Hematopoietic multipotent progenitor cell treated with erythropoietin and hydrocortisone succinate and interleukin-3 and kit ligand, for 6 days (in vitro differentiated cells): ENCODE data around the gene TMEM106C.

Experiments
- DNase-seq: peaks from one replicate; pipeline ENCODE4 v3.0.0-alpha.2; 2015

TMEM106C gene

DNA sequence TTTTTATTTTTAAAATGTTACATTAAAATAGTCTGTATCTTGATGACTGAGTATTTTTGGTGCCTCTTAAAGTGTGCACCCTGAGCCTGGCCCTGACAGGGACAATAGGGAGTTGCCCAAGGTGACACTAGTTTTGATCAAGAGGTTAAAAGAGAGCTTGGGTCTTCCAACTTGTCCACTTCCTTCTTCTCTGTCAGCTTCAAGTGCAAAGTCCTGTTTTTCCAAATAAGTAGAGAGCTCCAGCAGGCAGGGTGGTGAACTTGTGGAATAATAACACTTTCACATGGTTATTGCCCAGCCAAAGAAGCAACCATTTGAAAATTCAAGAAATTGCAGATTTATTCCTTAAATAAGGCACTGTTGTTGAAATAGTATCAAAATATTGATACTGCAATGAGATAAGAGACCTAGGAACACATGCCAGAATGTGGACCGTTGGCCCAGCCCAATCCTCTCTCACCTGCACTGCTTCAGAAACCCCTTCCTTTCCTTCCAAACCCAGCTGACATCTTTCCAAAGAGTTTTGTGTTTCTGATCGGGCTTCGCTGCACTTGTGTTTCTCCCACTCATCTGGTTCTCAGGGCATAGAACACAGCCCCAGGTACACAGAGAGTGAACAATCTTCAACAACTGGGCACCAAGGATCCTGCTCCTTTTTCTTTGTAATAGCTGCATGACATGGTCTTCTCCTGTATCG is 54.7 kb downstream of the TMEM106C start:
- no peak for DNase-seq
